ENCODE measurements around the gene ST6GALNAC5.

The ST6GALNAC5 gene

DNA sequence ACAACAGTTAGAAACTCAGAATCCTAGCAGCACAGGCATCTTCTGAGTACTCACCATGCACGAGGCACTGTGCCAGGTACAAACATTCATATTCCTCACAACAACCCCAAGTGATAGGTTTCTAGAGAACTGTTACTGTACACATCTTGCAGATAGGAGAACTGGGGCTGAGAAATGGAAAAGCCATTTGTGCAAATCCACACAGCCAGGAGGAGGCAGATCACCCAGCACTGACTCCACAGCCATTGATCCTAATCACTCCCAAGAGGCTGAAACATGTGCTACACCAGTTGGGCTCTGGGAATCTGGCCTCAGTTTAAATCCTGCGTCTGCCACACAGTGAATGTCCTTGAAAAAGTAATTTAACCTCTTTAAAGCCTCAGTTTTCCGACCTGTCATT lies 151.0 kb downstream of the ST6GALNAC5 start (continued):
- TF ChIP-seq, protein P1, sequence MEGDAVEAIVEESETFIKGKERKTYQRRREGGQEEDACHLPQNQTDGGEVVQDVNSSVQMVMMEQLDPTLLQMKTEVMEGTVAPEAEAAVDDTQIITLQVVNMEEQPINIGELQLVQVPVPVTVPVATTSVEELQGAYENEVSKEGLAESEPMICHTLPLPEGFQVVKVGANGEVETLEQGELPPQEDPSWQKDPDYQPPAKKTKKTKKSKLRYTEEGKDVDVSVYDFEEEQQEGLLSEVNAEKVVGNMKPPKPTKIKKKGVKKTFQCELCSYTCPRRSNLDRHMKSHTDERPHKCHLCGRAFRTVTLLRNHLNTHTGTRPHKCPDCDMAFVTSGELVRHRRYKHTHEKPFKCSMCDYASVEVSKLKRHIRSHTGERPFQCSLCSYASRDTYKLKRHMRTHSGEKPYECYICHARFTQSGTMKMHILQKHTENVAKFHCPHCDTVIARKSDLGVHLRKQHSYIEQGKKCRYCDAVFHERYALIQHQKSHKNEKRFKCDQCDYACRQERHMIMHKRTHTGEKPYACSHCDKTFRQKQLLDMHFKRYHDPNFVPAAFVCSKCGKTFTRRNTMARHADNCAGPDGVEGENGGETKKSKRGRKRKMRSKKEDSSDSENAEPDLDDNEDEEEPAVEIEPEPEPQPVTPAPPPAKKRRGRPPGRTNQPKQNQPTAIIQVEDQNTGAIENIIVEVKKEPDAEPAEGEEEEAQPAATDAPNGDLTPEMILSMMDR (tag by site-specific recombination; IDR thresholded peaks at IDR 0.05), result no peak

DNA sequence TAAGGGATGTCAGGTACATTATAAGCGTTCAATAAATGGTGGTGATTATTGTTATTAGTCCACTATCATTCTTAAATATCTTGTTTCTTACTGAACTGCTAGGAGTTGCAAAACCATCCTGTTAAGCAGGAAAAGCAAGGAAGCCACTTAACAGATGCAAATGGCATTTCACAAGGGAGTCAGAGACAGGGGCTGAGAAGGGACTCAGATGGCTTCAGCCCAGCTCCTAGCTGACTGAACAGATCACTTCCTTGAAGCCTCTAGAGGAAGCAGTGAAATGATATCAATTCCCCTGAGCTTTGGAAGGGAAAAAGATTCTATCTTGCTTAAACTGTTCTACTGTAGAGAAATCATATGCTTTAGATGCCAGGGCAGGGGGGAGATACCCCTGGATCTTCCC lies 151.5 kb downstream of the ST6GALNAC5 start:
- POLR2A ChIA-PET, result no interaction called here
- CTCF ChIA-PET, result interaction anchor here (1.0 kb wide), 1 partner anchor 304 kb away, joined by 4 read pairs; no protein-coding TSS in a partner anchor
- Histone ChIP-seq H3K27ac (ENCODE audit: extremely low read depth, low read depth, low read length) (no peak overlapping the region), H3K4me3 (ENCODE audit: low read depth, low read length) (no peak overlapping the region), H3K9me3 (ENCODE audit: control insufficient read depth, insufficient read depth, low read depth, low read length) (no peaks in the 10 kb centered on the region), H3K36me3 (ENCODE audit: control insufficient read depth in 2 of 2, insufficient read depth in 1 of 2, low read length in 2 of 2) (no peaks in the 10 kb centered on the region), H3K4me1 (ENCODE audit: control insufficient read depth, insufficient read depth, low read length) (no peaks in the 10 kb centered on the region)
- TF ChIP-seq ZNF677 (tag by site-specific recombination; IDR thresholded peaks at IDR 0.05) (no peak), KLF8 (tag by site-specific recombination; IDR thresholded peaks at IDR 0.05) (no peak), ZNF266 (tag by site-specific recombination; IDR thresholded peaks at IDR 0.05; ENCODE audit: low read depth) (no peak), ZNF239 (tag by site-specific recombination; IDR thresholded peaks at IDR 0.05) (no peak), ZNF549 (tag by site-specific recombination; IDR thresholded peaks at IDR 0.05) (no peak), ZEB2 (tag by site-specific recombination; IDR thresholded peaks at IDR 0.05) (no peak), ZNF324 (tag by site-specific recombination; IDR thresholded peaks at IDR 0.05) (no peak), ZNF433 (tag by site-specific recombination; IDR thresholded peaks at IDR 0.05; ENCODE audit: low read depth) (no peak), ZNF777 (tag by site-specific recombination; IDR thresholded peaks at IDR 0.05; ENCODE audit: borderline replicate concordance) (no peak), ZNF155 (tag by site-specific recombination; IDR thresholded peaks at IDR 0.05) (no peak), ZNF169 (tag by site-specific recombination; IDR thresholded peaks at IDR 0.05) (no peak), BCL11A (tag by site-specific recombination; IDR thresholded peaks at IDR 0.05; ENCODE audit: low read depth) (no peak), KLF9 (tag by site-specific recombination; IDR thresholded peaks at IDR 0.05; ENCODE audit: low read depth) (no peak), ZNF404 (tag by site-specific recombination; IDR thresholded peaks at IDR 0.05) (no peak)
- TF ChIP-seq, protein P2, sequence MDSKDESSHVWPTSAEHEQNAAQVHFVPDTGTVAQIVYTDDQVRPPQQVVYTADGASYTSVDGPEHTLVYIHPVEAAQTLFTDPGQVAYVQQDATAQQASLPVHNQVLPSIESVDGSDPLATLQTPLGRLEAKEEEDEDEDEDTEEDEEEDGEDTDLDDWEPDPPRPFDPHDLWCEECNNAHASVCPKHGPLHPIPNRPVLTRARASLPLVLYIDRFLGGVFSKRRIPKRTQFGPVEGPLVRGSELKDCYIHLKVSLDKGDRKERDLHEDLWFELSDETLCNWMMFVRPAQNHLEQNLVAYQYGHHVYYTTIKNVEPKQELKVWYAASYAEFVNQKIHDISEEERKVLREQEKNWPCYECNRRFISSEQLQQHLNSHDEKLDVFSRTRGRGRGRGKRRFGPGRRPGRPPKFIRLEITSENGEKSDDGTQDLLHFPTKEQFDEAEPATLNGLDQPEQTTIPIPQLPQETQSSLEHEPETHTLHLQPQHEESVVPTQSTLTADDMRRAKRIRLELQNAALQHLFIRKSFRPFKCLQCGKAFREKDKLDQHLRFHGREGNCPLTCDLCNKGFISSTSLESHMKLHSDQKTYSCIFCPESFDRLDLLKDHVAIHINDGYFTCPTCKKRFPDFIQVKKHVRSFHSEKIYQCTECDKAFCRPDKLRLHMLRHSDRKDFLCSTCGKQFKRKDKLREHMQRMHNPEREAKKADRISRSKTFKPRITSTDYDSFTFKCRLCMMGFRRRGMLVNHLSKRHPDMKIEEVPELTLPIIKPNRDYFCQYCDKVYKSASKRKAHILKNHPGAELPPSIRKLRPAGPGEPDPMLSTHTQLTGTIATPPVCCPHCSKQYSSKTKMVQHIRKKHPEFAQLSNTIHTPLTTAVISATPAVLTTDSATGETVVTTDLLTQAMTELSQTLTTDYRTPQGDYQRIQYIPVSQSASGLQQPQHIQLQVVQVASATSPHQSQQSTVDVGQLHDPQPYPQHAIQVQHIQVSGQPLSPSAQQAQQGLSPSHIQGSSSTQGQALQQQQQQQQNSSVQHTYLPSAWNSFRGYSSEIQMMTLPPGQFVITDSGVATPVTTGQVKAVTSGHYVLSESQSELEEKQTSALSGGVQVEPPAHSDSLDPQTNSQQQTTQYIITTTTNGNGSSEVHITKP (tag by site-specific recombination; IDR thresholded peaks at IDR 0.05), result no peak
- TF ChIP-seq, protein P3, sequence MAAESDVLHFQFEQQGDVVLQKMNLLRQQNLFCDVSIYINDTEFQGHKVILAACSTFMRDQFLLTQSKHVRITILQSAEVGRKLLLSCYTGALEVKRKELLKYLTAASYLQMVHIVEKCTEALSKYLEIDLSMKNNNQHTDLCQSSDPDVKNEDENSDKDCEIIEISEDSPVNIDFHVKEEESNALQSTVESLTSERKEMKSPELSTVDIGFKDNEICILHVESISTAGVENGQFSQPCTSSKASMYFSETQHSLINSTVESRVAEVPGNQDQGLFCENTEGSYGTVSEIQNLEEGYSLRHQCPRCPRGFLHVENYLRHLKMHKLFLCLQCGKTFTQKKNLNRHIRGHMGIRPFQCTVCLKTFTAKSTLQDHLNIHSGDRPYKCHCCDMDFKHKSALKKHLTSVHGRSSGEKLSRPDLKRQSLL (tag by site-specific recombination; IDR thresholded peaks at IDR 0.05), result no peak
- TF ChIP-seq, protein P4, sequence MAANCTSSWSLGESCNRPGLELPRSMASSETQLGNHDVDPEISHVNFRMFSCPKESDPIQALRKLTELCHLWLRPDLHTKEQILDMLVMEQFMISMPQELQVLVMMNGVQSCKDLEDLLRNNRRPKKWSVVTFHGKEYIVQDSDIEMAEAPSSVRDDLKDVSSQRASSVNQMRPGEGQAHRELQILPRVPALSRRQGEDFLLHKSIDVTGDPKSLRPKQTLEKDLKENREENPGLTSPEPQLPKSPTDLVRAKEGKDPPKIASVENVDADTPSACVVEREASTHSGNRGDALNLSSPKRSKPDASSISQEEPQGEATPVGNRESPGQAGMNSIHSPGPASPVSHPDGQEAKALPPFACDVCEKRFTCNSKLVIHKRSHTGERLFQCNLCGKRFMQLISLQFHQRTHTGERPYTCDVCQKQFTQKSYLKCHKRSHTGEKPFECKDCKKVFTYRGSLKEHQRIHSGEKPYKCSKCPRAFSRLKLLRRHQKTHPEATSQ (tag by site-specific recombination; IDR thresholded peaks at IDR 0.05), result no peak
